Common myeloid progenitor, CD34-positive (primary cell): ENCODE data around the gene EPHA6.

ENCODE experiments used
- CTCF ChIA-PET: fragments of 350-600 bp; sonication (Branson Sonifier 250); formaldehyde crosslinking; loops from one replicate; lab custom pipeline; 2021; ENCODE audit warnings: antibody characterized with exemption; lab: Charles Lee
- POLR2A ChIA-PET: fragments of 350-600 bp; sonication (Branson Sonifier 250); formaldehyde crosslinking; loops from one replicate; lab custom pipeline; 2021; ENCODE audit warnings: antibody characterized with exemption; lab: Charles Lee
- DNase-seq, 3 donors: peaks; one replicate each; pipeline versions ENCODE4 v3.0.0 to v3.0.0-alpha.2; 2013
- H3K27ac ChIP-seq, 2 experiments: 1 replicate in 1 of 2; 2 replicates in 1 of 2; pipeline ENCODE4 v1.7.0; 2013; ENCODE audit warnings: inconsistent platforms in 2 of 2, low read length in 2 of 2, mild to moderate bottlenecking in 2 of 2, low read depth in 1 of 2, moderate library complexity in 1 of 2; ENCODE audit not compliant: severe bottlenecking in 2 of 2, insufficient read depth in 1 of 2, poor library complexity in 1 of 2
- H3K27me3 ChIP-seq, 5 experiments: replicated peaks in 2 of 5; 1 replicate in 3 of 5; 2 replicates in 2 of 5; pipeline versions ENCODE4 v1.6.1 to v1.7.0; 2013; ENCODE audit warnings: low read length in 4 of 5, mild to moderate bottlenecking in 2 of 5, moderate library complexity in 2 of 5, inconsistent platforms in 1 of 5; ENCODE audit not compliant: insufficient read depth in 5 of 5, control insufficient read depth in 4 of 5
- H3K36me3 ChIP-seq, 4 experiments: 1 replicate in 2 of 4; 2 replicates in 2 of 4; pipeline versions ENCODE4 v1.6.1 to v1.7.0; 2013; ENCODE audit warnings: low read length in 3 of 4, control low read depth in 1 of 4, mild to moderate bottlenecking in 1 of 4; ENCODE audit not compliant: control insufficient read depth in 4 of 4, insufficient read depth in 4 of 4
- H3K4me1 ChIP-seq, 4 experiments: 1 replicate in 3 of 4; 2 replicates in 1 of 4; pipeline versions ENCODE4 v1.6.1 to v1.7.1; 2013; ENCODE audit warnings: low read length in 3 of 4, mild to moderate bottlenecking in 3 of 4, control low read depth in 1 of 4, inconsistent platforms in 1 of 4, moderate library complexity in 1 of 4; ENCODE audit not compliant: control insufficient read depth in 4 of 4, insufficient read depth in 4 of 4; ENCODE audit errors: control extremely low read depth in 1 of 4
- H3K4me3 ChIP-seq, 7 experiments: 1 replicate in 4 of 7; 2 replicates in 3 of 7; pipeline versions ENCODE4 v1.5.1 to v1.7.0; 2013; ENCODE audit warnings: mild to moderate bottlenecking in 7 of 7, low read length in 6 of 7, moderate library complexity in 6 of 7, inconsistent platforms in 2 of 7, low read depth in 2 of 7, control low read depth in 1 of 7; ENCODE audit not compliant: insufficient read depth in 4 of 7, control insufficient read depth in 1 of 7; ENCODE audit errors: extremely low read depth in 1 of 7
- H3K9me3 ChIP-seq, 5 experiments: 1 replicate in 4 of 5; 2 replicates in 1 of 5; pipeline versions ENCODE4 v1.6.1 to v1.7.1; 2013; ENCODE audit warnings: low read length in 4 of 5, mild to moderate bottlenecking in 2 of 5, inconsistent platforms in 1 of 5, low read depth in 1 of 5, moderate library complexity in 1 of 5; ENCODE audit not compliant: control insufficient read depth in 4 of 5, insufficient read depth in 2 of 5; ENCODE audit errors: control extremely low read depth in 1 of 5
- WGBS: methylation state at CpG from one replicate; pipeline ENCODE4 v1.1.5; 2013; ENCODE audit not compliant: insufficient coverage; 5-methylcytosine and 5-hydroxymethylcytosine counted together

EPHA6 gene

DNA sequence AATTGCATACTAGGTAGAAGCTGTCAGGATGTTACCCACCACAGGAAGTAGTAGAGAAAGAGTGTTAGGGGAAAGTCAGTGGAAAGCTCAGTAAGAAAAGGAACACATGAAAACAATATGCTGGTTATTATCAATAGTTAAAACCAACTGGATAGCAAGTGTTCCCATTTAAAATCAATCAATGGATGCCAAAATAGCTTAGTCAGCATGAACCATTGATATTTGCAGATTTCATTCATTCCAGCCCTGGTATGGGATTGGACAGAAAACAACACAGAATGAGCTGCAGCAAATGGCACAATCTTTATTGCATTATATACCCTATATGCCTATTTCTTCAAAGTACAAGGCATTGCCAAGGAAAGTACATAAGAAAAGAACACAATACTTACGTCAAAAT is 293.7 kb downstream of the EPHA6 start:
- Histone ChIP-seq H3K36me3 (no peaks in the 10 kb centered on the region), H3K9me3 (no peaks in the 10 kb centered on the region), H3K27me3 (no peaks in the 10 kb centered on the region), H3K4me1 (no peaks in the 10 kb centered on the region), H3K27ac (no peak overlapping the region), H3K4me3 (no peak overlapping the region)
- POLR2A ChIA-PET: no interaction called here
- CTCF ChIA-PET: interaction anchor here (1.4 kb wide), 1 partner anchor 11 kb away, joined by 3 read pairs; no protein-coding TSS in a partner anchor
- WGBS: no CpG with 5 or more reads among the region's 1 CpG
- DNase-seq: no peak

DNA sequence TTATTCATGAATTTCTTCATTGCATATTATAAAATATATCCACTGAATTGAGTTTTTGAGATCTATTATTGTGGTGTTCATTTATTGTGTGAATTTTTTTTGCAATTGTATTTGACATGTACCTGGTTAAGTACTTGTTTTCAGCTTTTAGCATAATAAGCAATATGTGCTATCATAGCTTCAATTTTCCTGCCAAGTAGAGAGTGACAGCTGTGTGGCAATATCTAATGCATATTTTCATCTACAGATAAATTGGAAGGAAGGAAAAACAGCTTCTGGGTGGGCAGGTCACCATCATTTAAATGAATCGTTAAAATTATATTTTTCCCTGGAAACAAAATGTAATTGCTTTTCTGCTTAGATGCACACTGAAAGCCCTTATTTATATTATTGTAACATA is 296.9 kb downstream of the EPHA6 start:
- ChIA-PET CTCF (no interaction called here), POLR2A (no interaction called here)
- DNase-seq: no peak
- Histone ChIP-seq H3K27me3 (no peaks in the 10 kb centered on the region), H3K4me3 (no peak overlapping the region), H3K9me3 (no peaks in the 10 kb centered on the region), H3K27ac (no peak overlapping the region), H3K4me1 (no peaks in the 10 kb centered on the region), H3K36me3 (no peaks in the 10 kb centered on the region)
- no CpG with 5 or more reads among the region's 1 CpG for WGBS

DNA sequence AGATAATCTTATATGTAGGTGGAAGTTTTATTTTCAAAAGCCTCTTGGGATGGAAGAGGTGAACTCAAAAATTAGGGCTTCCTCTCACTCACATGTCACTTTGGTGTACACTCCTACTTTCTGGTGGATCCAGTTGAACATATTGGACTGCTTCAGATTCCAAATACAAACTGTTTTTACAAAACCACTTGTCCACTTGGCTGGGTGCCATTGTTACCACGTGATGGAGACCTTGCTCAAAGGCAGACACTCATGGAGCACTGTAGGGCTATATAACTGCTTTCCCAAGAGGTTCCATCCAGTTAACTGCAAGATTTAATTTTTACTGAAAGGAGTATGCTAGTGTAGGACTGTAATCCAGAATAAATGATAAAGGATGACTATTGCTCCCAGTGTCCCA is 307.0 kb downstream of the EPHA6 start:
- no peak overlapping the region for H3K27ac ChIP-seq
- H3K4me1 ChIP-seq: no peaks in the 10 kb centered on the region
- no peaks in the 10 kb centered on the region for H3K27me3 ChIP-seq
- no CpG with 5 or more reads among the region's 1 CpG for WGBS
- no peaks in the 10 kb centered on the region for H3K36me3 ChIP-seq
- DNase-seq: no peak
- ChIA-PET POLR2A (no interaction called here), CTCF (no interaction called here)
- no peaks in the 10 kb centered on the region for H3K9me3 ChIP-seq
- no peak overlapping the region for H3K4me3 ChIP-seq

DNA sequence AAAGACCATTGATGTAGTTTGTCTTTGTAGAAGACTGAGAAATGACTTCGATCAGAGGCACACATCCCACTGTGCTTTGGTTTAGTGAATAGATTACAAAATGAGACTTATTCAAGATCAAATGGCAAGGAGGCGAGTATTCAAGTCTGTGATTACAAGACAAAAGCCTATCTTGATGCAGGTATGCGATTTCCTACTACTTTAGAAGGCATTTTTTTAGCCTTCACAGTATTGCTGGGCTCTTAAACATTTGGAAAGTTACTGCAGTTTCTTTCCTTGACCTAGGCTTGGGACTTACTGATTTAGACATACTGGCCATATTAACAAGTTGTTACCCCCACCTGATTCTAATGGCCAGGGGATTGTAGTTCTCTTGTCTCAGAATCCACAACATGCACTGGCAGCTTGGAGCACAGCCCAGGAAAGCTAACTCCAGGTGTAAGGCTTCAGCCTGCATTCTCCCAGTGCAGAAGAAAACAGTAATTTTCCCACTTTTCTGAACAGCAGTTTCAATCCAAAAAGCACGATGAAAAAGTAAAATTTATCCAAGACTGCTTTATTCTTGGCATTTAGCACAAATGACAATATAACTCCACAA is 311.6 kb downstream of the EPHA6 start:
- no peak overlapping the region for H3K4me3 ChIP-seq
- no peaks in the 10 kb centered on the region for H3K36me3 ChIP-seq
- no peaks in the 10 kb centered on the region for H3K27me3 ChIP-seq
- ChIA-PET CTCF (no interaction called here), POLR2A (no interaction called here)
- no peaks in the 10 kb centered on the region for H3K9me3 ChIP-seq
- no peak for DNase-seq
- 49% methylated on average over 3 of the region's 4 CpGs for WGBS
- H3K27ac ChIP-seq: no peak overlapping the region
- H3K4me1 ChIP-seq: no peaks in the 10 kb centered on the region

DNA sequence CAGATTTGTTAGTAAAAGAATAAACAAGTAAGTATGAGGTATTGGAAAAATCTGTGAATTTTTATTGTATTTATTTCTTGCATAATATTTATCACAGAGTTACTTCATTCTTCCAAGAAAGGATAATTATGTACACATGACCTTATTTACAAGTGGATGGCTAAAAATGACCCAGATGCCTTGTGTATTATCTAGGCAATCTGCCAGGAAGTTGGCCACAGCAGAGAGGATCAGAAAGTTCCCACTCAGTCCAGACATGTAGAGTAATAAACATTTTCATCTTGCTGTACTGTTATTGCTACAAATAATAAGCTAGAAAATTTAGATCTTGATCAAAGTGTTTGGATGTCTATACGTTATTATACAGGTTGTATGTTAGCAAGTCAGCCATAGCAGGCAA is 317.1 kb downstream of the EPHA6 start:
- no CpG with 5 or more reads among the region's 1 CpG for WGBS
- CTCF ChIA-PET: no interaction called here

DNA sequence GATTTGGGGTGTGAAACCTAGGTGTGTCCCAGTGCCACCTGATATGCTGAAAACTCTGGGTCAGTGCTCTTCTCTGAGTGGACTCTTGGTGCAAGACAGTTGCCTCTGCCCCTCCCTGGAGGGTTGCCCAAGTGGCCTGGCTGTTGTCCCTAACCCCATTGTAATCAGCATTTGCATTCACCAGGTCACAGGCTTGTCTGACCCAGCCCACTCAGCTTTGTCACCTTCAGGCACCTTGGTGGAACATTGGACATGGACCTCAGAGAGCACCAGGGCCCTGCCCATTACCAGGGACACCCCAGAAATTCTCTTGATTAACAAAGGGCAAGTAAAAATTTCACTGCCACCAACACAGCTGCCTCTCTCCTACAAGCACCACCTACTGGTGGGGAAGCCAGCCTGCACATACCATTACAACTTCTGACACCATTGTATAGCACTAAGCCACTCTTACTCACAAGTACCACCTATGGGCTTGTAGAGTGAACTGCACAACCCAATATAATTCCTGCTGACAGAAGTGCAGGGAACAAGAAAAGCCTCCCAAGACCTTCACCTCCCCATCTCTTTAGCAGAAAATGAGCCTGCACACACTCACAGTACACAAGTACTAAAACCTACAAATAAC is 324.6 kb downstream of the EPHA6 start:
- Histone ChIP-seq H3K4me1 (no peaks in the 10 kb centered on the region), H3K4me3 (no peak overlapping the region), H3K9me3 (peaks cover 6 to 17% (median 6%) of the 10 kb centered on the region in 5 experiments), H3K36me3 (no peaks in the 10 kb centered on the region), H3K27ac (no peak overlapping the region), H3K27me3 (no peaks in the 10 kb centered on the region)
- ChIA-PET CTCF (no interaction called here), POLR2A (no interaction called here)
- DNase-seq: no peak

More for the DNA sequence above, 317.1 kb downstream of the EPHA6 start:
- H3K36me3 ChIP-seq: no peaks in the 10 kb centered on the region
- H3K4me1 ChIP-seq: no peaks in the 10 kb centered on the region
- no peak overlapping the region for H3K4me3 ChIP-seq
- H3K9me3 ChIP-seq: no peaks in the 10 kb centered on the region
- H3K27me3 ChIP-seq: no peaks in the 10 kb centered on the region
- no peak for DNase-seq
- no peak overlapping the region for H3K27ac ChIP-seq
- POLR2A ChIA-PET: no interaction called here

DNA sequence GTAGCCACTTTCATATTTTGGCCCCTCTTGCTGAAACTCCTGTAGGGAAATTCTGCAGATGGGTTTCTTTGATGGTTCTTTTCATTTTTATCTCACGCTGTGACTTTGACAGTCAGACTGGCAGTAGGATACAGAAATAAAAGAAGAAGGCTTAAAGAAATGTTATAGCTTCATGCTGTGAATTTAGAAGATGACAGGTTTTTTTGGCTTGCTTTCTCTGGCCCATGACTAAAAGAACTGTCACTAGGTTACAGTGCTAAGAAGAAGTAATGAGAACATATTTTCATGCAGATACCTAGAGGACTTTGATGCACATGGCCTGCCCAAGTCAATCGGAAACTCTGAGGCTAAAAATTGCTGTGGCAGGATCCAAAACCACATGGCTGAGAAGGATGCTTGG is 334.5 kb downstream of the EPHA6 start:
- no peak overlapping the region for H3K27ac ChIP-seq
- no peaks in the 10 kb centered on the region for H3K4me1 ChIP-seq
- no peaks in the 10 kb centered on the region for H3K36me3 ChIP-seq
- ChIA-PET POLR2A (no interaction called here), CTCF (no interaction called here)
- 100% methylated on average over 2 of the region's 2 CpGs for WGBS
- no peak for DNase-seq
- peaks cover 0 to 2% (median 0%) of the 10 kb centered on the region in 5 experiments for H3K9me3 ChIP-seq
- H3K4me3 ChIP-seq: no peak overlapping the region
- H3K27me3 ChIP-seq: no peaks in the 10 kb centered on the region
